ENCODE data around the gene ANK3.

DNA sequence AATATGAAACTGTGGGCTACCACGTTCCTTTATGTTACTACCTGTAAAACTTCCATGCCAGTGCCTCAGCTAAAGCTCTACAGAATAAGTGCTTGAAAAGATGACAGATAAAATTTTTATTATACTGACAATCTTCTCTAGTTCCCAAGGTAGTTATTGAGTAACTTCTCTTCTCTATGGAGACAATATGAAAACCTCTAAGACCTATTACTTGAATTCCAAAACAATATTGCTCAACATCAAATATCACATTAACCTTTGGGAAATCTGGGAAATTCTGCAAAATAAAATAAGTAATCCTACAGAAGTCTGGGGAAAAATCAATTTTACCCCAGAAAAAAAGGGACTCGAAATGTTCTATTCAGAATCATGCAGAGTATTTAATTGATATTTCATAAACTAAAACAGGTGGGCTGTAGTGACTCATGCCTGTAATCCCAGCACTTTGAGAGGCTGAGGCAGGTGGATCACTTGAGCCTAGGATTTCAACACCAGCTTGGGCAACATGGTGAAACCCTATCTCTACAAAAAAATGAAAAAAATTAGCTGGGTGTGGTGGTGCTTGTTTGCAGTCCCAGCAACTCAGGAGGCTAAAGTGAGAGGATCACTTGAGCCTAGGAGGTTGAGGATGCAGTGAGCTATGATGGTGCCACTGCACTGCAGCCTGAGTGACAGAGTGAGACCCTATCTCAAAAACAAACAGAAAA is 23.8 kb upstream of the ANK3 start:
- TF ChIP-seq, protein P1, sequence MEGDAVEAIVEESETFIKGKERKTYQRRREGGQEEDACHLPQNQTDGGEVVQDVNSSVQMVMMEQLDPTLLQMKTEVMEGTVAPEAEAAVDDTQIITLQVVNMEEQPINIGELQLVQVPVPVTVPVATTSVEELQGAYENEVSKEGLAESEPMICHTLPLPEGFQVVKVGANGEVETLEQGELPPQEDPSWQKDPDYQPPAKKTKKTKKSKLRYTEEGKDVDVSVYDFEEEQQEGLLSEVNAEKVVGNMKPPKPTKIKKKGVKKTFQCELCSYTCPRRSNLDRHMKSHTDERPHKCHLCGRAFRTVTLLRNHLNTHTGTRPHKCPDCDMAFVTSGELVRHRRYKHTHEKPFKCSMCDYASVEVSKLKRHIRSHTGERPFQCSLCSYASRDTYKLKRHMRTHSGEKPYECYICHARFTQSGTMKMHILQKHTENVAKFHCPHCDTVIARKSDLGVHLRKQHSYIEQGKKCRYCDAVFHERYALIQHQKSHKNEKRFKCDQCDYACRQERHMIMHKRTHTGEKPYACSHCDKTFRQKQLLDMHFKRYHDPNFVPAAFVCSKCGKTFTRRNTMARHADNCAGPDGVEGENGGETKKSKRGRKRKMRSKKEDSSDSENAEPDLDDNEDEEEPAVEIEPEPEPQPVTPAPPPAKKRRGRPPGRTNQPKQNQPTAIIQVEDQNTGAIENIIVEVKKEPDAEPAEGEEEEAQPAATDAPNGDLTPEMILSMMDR (IDR thresholded peaks at IDR 0.05; ENCODE audit: poor library complexity, severe bottlenecking), result no peak
- TF ChIP-seq MXI1 (conservative IDR thresholded peaks at IDR 0.05; ENCODE audit: poor library complexity, severe bottlenecking) (no peak), POLR2AphosphoS5 (IDR thresholded peaks at IDR 0.05) (no peak), SMC3 (conservative IDR thresholded peaks at IDR 0.05; ENCODE audit: poor library complexity) (no peak), EP300 (conservative IDR thresholded peaks at IDR 0.05; ENCODE audit: poor library complexity, severe bottlenecking) (no peak), RAD21 (conservative IDR thresholded peaks at IDR 0.05) (no peak), EZH2 (IDR thresholded peaks at IDR 0.05; ENCODE audit: borderline replicate concordance, insufficient read depth, low read length, poor library complexity, severe bottlenecking) (no peak)
- TF ChIP-seq, protein P2, sequence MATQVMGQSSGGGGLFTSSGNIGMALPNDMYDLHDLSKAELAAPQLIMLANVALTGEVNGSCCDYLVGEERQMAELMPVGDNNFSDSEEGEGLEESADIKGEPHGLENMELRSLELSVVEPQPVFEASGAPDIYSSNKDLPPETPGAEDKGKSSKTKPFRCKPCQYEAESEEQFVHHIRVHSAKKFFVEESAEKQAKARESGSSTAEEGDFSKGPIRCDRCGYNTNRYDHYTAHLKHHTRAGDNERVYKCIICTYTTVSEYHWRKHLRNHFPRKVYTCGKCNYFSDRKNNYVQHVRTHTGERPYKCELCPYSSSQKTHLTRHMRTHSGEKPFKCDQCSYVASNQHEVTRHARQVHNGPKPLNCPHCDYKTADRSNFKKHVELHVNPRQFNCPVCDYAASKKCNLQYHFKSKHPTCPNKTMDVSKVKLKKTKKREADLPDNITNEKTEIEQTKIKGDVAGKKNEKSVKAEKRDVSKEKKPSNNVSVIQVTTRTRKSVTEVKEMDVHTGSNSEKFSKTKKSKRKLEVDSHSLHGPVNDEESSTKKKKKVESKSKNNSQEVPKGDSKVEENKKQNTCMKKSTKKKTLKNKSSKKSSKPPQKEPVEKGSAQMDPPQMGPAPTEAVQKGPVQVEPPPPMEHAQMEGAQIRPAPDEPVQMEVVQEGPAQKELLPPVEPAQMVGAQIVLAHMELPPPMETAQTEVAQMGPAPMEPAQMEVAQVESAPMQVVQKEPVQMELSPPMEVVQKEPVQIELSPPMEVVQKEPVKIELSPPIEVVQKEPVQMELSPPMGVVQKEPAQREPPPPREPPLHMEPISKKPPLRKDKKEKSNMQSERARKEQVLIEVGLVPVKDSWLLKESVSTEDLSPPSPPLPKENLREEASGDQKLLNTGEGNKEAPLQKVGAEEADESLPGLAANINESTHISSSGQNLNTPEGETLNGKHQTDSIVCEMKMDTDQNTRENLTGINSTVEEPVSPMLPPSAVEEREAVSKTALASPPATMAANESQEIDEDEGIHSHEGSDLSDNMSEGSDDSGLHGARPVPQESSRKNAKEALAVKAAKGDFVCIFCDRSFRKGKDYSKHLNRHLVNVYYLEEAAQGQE (IDR thresholded peaks at IDR 0.05; ENCODE audit: borderline replicate concordance), result no peak
